ENCODE measurements around the gene WNT9A.

WNT9A gene

DNA sequence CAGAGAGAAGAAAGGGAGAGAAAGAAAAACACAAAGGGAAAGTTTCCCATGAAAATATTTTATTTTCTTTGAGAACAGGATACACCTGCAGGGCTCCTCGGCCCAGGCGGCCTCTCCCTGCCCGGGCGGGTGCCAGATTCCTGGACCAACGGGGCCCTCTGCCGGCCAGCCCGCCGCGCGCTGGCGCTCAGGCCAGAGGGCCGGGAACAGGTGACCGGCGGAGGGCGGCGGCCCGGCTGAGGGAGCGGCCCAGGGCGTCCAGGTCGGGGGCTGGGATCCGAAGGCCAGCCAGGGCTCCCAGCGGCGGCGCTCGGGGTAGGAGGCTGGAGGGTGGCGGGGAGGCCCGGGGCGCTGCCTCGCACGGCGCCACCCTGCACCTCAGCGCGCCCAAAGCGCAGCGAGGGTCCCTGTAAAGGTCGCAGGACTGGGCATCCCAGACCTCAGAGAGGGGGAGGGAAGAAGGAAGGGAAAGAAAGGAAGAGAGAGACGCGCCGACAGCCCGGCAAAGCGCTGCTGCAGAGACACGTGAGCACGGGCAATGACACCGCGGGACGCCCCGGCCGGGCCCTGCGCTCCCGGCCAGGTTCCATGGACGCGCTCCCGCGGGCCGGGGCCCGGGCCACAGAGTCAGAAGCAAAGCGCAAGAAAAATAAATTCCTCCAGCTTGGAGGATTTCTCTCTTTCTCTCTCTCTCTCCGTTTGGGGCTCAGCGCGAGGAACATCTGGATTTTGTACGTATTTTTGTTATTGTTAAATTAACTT lies 927 bp downstream of the WNT9A start (continued):
- no peak for TF ChIP-seq ZNF768 (tag by site-specific recombination; IDR thresholded peaks at IDR 0.05)
- no peak for TF ChIP-seq ZNF140 (tag by site-specific recombination; IDR thresholded peaks at IDR 0.05)
- TF ChIP-seq ZNF654 (tag by site-specific recombination; IDR thresholded peaks at IDR 0.05; ENCODE audit: low read depth), result no peak
- 0 out of 2 replicates have a peak, but pooled peaks have one; percentile 25 for TF ChIP-seq ZSCAN16 (tag by site-specific recombination; IDR thresholded peaks at IDR 0.05)
- TF ChIP-seq SP7 (tag by site-specific recombination; IDR thresholded peaks at IDR 0.05), result peak; percentile 10; the same call in 1 of the 2 replicates
- no peak for TF ChIP-seq ZNF114 (tag by site-specific recombination; IDR thresholded peaks at IDR 0.05)
- TF ChIP-seq ZNF529 (tag by site-specific recombination; IDR thresholded peaks at IDR 0.05; ENCODE audit: insufficient replicate concordance), result no peak
- no peak; the same call in 1 of the 2 replicates for TF ChIP-seq ZNF777 (tag by site-specific recombination; IDR thresholded peaks at IDR 0.05; ENCODE audit: borderline replicate concordance)
- TF ChIP-seq, protein P1, sequence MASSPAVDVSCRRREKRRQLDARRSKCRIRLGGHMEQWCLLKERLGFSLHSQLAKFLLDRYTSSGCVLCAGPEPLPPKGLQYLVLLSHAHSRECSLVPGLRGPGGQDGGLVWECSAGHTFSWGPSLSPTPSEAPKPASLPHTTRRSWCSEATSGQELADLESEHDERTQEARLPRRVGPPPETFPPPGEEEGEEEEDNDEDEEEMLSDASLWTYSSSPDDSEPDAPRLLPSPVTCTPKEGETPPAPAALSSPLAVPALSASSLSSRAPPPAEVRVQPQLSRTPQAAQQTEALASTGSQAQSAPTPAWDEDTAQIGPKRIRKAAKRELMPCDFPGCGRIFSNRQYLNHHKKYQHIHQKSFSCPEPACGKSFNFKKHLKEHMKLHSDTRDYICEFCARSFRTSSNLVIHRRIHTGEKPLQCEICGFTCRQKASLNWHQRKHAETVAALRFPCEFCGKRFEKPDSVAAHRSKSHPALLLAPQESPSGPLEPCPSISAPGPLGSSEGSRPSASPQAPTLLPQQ (tag by site-specific recombination; IDR thresholded peaks at IDR 0.05), result 0 out of 2 replicates have a peak, but pooled peaks have one; percentile 31
- TF ChIP-seq ZNF391 (tag by site-specific recombination; IDR thresholded peaks at IDR 0.05; ENCODE audit: borderline replicate concordance, low read depth), result 0 out of 2 replicates have a peak, but pooled peaks have one; percentile 7
- 0 out of 2 replicates have a peak, but pooled peaks have one; percentile 1 for TF ChIP-seq ZNF560 (tag by site-specific recombination; IDR thresholded peaks at IDR 0.05; ENCODE audit: borderline replicate concordance)
- TF ChIP-seq ZFP69B (tag by site-specific recombination; IDR thresholded peaks at IDR 0.05), result no peak
- 0 out of 2 replicates have a peak, but pooled peaks have one; percentile 17 for TF ChIP-seq ZNF2 (tag by site-specific recombination; IDR thresholded peaks at IDR 0.05)
- no peak for TF ChIP-seq ZNF157 (tag by site-specific recombination; IDR thresholded peaks at IDR 0.05)
- TF ChIP-seq ZNF645 (tag by site-specific recombination; IDR thresholded peaks at IDR 0.05), result no peak
- TF ChIP-seq ZBTB17 (tag by site-specific recombination; IDR thresholded peaks at IDR 0.05), result 0 out of 2 replicates have a peak, but pooled peaks have one; percentile 7
- TF ChIP-seq, protein P2, sequence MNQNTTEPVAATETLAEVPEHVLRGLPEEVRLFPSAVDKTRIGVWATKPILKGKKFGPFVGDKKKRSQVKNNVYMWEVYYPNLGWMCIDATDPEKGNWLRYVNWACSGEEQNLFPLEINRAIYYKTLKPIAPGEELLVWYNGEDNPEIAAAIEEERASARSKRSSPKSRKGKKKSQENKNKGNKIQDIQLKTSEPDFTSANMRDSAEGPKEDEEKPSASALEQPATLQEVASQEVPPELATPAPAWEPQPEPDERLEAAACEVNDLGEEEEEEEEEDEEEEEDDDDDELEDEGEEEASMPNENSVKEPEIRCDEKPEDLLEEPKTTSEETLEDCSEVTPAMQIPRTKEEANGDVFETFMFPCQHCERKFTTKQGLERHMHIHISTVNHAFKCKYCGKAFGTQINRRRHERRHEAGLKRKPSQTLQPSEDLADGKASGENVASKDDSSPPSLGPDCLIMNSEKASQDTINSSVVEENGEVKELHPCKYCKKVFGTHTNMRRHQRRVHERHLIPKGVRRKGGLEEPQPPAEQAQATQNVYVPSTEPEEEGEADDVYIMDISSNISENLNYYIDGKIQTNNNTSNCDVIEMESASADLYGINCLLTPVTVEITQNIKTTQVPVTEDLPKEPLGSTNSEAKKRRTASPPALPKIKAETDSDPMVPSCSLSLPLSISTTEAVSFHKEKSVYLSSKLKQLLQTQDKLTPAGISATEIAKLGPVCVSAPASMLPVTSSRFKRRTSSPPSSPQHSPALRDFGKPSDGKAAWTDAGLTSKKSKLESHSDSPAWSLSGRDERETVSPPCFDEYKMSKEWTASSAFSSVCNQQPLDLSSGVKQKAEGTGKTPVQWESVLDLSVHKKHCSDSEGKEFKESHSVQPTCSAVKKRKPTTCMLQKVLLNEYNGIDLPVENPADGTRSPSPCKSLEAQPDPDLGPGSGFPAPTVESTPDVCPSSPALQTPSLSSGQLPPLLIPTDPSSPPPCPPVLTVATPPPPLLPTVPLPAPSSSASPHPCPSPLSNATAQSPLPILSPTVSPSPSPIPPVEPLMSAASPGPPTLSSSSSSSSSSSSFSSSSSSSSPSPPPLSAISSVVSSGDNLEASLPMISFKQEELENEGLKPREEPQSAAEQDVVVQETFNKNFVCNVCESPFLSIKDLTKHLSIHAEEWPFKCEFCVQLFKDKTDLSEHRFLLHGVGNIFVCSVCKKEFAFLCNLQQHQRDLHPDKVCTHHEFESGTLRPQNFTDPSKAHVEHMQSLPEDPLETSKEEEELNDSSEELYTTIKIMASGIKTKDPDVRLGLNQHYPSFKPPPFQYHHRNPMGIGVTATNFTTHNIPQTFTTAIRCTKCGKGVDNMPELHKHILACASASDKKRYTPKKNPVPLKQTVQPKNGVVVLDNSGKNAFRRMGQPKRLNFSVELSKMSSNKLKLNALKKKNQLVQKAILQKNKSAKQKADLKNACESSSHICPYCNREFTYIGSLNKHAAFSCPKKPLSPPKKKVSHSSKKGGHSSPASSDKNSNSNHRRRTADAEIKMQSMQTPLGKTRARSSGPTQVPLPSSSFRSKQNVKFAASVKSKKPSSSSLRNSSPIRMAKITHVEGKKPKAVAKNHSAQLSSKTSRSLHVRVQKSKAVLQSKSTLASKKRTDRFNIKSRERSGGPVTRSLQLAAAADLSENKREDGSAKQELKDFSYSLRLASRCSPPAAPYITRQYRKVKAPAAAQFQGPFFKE (tag by site-specific recombination; IDR thresholded peaks at IDR 0.05; ENCODE audit: borderline replicate concordance), result no peak
- TF ChIP-seq ZNF501 (tag by site-specific recombination; IDR thresholded peaks at IDR 0.05), result no peak
- no peak for TF ChIP-seq MEIS1 (CRISPR knock-in tag; IDR thresholded peaks at IDR 0.05; ENCODE audit: borderline replicate concordance)
- TF ChIP-seq ZNF292 (tag by site-specific recombination; IDR thresholded peaks at IDR 0.05; ENCODE audit: borderline replicate concordance, low read depth), result no peak
- TF ChIP-seq ZNF341 (tag by site-specific recombination; IDR thresholded peaks at IDR 0.05; ENCODE audit: low read depth), result peak; percentile 96
- TF ChIP-seq, protein P3, sequence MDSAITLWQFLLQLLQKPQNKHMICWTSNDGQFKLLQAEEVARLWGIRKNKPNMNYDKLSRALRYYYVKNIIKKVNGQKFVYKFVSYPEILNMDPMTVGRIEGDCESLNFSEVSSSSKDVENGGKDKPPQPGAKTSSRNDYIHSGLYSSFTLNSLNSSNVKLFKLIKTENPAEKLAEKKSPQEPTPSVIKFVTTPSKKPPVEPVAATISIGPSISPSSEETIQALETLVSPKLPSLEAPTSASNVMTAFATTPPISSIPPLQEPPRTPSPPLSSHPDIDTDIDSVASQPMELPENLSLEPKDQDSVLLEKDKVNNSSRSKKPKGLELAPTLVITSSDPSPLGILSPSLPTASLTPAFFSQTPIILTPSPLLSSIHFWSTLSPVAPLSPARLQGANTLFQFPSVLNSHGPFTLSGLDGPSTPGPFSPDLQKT (IDR thresholded peaks at IDR 0.05; ENCODE audit: borderline replicate concordance, low read depth, low read length), result no peak
- TF ChIP-seq ZNF132 (tag by site-specific recombination; IDR thresholded peaks at IDR 0.05; ENCODE audit: borderline replicate concordance), result no peak
- no peak for TF ChIP-seq ZNF175 (tag by site-specific recombination; IDR thresholded peaks at IDR 0.05)
- TF ChIP-seq SP3 (tag by site-specific recombination; IDR thresholded peaks at IDR 0.05), result no peak; the same call in 1 of the 2 replicates
- no peak for TF ChIP-seq ZNF837 (tag by site-specific recombination; IDR thresholded peaks at IDR 0.05)
- peak; percentile 95 for TF ChIP-seq PRDM1 (tag by site-specific recombination; IDR thresholded peaks at IDR 0.05)
- TF ChIP-seq KLF7 (tag by site-specific recombination; IDR thresholded peaks at IDR 0.05; ENCODE audit: borderline replicate concordance), result no peak; the same call in 1 of the 2 replicates
- TF ChIP-seq ZNF23 (tag by site-specific recombination; IDR thresholded peaks at IDR 0.05; ENCODE audit: borderline replicate concordance), result no peak

Measured in HEK293 (cell line).